Measurements from ENCODE around the gene EPC2.

The EPC2 gene

DNA sequence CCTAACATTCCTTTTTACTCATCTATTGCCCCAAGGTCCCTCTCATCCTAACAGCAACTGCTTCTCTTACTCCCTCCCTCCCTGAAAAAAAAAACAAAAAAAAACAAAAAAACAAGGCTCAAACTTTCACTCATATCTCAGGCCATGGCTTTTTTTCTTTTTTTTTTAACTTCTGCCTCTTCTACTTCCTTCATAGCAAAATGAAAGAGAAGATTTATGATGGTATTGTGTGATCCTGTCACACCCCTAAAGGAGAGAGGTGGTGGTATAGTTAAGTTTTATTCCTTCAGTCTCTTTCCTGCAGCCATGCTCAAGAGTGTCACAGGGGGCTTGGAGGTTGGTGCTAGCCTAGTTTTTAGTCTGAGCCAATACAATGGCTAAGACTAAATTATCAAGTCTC is 21.5 kb upstream of the EPC2 start:
- no peak overlapping the region for H3K4me2 ChIP-seq (ENCODE audit: low read depth, low read length)
- no peaks in the 10 kb centered on the region for H3F3A ChIP-seq (ENCODE audit: insufficient read depth, low read length)
- H2AFZ ChIP-seq (ENCODE audit: low read length): no peak overlapping the region
- H3K27ac ChIP-seq (ENCODE audit: low read length): no peak overlapping the region
- H3K79me2 ChIP-seq (ENCODE audit: low read length): no peaks in the 10 kb centered on the region
- no peak overlapping the region for H3K9ac ChIP-seq (ENCODE audit: low read length)
- no peaks in the 10 kb centered on the region for H3K9me3 ChIP-seq (replicated peaks; ENCODE audit: insufficient read depth, low read length)
- H3K9me2 ChIP-seq (replicated peaks; ENCODE audit: insufficient read depth, low read length): no peaks in the 10 kb centered on the region
- no peaks in the 10 kb centered on the region for H3K4me1 ChIP-seq (ENCODE audit: low read length)
- TF ChIP-seq EZH2phosphoT487 (IDR thresholded peaks at IDR 0.05; ENCODE audit: low read length) (no peak), EZH2 (optimal IDR thresholded peaks at IDR 0.05; ENCODE audit: low read depth, low read length) (no peak)
- TF ChIP-seq, protein P1, sequence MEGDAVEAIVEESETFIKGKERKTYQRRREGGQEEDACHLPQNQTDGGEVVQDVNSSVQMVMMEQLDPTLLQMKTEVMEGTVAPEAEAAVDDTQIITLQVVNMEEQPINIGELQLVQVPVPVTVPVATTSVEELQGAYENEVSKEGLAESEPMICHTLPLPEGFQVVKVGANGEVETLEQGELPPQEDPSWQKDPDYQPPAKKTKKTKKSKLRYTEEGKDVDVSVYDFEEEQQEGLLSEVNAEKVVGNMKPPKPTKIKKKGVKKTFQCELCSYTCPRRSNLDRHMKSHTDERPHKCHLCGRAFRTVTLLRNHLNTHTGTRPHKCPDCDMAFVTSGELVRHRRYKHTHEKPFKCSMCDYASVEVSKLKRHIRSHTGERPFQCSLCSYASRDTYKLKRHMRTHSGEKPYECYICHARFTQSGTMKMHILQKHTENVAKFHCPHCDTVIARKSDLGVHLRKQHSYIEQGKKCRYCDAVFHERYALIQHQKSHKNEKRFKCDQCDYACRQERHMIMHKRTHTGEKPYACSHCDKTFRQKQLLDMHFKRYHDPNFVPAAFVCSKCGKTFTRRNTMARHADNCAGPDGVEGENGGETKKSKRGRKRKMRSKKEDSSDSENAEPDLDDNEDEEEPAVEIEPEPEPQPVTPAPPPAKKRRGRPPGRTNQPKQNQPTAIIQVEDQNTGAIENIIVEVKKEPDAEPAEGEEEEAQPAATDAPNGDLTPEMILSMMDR (IDR thresholded peaks at IDR 0.05; ENCODE audit: low read length): no peak
- no peaks in the 10 kb centered on the region for H3K36me3 ChIP-seq (replicated peaks; ENCODE audit: insufficient read depth, low read length)
- no peaks in the 10 kb centered on the region for H4K20me1 ChIP-seq (ENCODE audit: insufficient read depth, low read length)
- no peaks in the 10 kb centered on the region for H3K27me3 ChIP-seq (replicated peaks; ENCODE audit: insufficient read depth, low read length)
- H3K4me3 ChIP-seq (ENCODE audit: low read length): no peak overlapping the region
- DNase-seq: no peak

DNA sequence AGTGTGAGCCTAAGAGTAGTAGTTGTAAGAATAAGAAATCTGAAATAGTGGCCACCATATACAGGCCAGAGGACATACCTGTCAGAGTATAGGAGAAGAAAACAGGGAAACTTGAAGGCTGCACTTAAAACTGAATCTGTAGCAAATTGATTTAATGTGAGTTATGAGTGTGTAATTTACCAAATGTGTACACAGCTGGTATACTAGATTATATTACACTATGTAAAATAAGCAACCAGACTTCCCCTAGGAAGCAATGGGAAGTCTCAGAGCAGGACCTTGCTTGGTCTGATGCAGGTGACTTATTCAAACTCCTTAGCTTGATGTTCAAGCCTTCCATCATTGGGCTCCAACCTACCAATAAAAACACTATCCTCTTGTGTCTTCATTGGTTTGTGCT is 17.3 kb upstream of the EPC2 start:
- no peak for TF ChIP-seq EZH2 (optimal IDR thresholded peaks at IDR 0.05; ENCODE audit: low read depth, low read length)
- no peak for TF ChIP-seq EZH2phosphoT487 (IDR thresholded peaks at IDR 0.05; ENCODE audit: low read length)
- H3K9me3 ChIP-seq (replicated peaks; ENCODE audit: insufficient read depth, low read length): no peaks in the 10 kb centered on the region
- H3K27me3 ChIP-seq (replicated peaks; ENCODE audit: insufficient read depth, low read length): no peaks in the 10 kb centered on the region
- H3K36me3 ChIP-seq (replicated peaks; ENCODE audit: insufficient read depth, low read length): no peaks in the 10 kb centered on the region
- no peak overlapping the region for H3K27ac ChIP-seq (ENCODE audit: low read length)
- no peaks in the 10 kb centered on the region for H3K4me1 ChIP-seq (ENCODE audit: low read length)
- no peaks in the 10 kb centered on the region for H3K79me2 ChIP-seq (ENCODE audit: low read length)
- H2AFZ ChIP-seq (ENCODE audit: low read length): no peak overlapping the region
- H3K4me3 ChIP-seq (ENCODE audit: low read length): no peak overlapping the region
- H3K4me2 ChIP-seq (ENCODE audit: low read depth, low read length): no peak overlapping the region
- H4K20me1 ChIP-seq (ENCODE audit: insufficient read depth, low read length): no peaks in the 10 kb centered on the region
- no peak for DNase-seq
- no peak overlapping the region for H3K9ac ChIP-seq (ENCODE audit: low read length)
- H3K9me2 ChIP-seq (replicated peaks; ENCODE audit: insufficient read depth, low read length): no peaks in the 10 kb centered on the region
- no peaks in the 10 kb centered on the region for H3F3A ChIP-seq (ENCODE audit: insufficient read depth, low read length)

DNA sequence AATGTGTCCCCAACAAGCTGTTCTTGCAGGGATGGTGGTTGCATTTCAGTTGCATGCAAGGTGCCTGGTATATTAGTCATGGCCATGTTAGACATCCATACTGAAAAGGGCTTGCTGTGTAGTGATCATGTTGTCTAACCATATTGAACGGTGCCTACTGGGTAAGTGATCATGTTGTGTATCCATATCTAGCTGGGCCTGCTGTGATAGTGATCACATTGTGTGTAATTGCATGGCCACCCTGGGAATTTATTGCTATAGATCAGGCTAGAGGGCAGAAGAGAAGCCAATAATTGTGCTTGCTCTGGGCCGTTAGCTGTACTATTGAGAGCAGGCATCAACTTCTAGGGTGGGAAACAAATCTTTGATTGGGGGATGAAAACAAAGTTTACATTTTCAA is 9.8 kb upstream of the EPC2 start:
- Histone ChIP-seq H3K27me3 (replicated peaks; ENCODE audit: insufficient read depth, low read length) (no peaks in the 10 kb centered on the region), H3K27ac (ENCODE audit: low read length) (no peak overlapping the region), H4K20me1 (ENCODE audit: insufficient read depth, low read length) (no peaks in the 10 kb centered on the region), H3K4me3 (ENCODE audit: low read length) (no peak overlapping the region), H3K9me2 (replicated peaks; ENCODE audit: insufficient read depth, low read length) (no peaks in the 10 kb centered on the region), H3K4me2 (ENCODE audit: low read depth, low read length) (no peak overlapping the region), H3K4me1 (ENCODE audit: low read length) (no peaks in the 10 kb centered on the region), H3K9me3 (replicated peaks; ENCODE audit: insufficient read depth, low read length) (no peaks in the 10 kb centered on the region), H3K36me3 (replicated peaks; ENCODE audit: insufficient read depth, low read length) (no peaks in the 10 kb centered on the region), H2AFZ (ENCODE audit: low read length) (no peak overlapping the region), H3F3A (ENCODE audit: insufficient read depth, low read length) (no peaks in the 10 kb centered on the region), H3K79me2 (ENCODE audit: low read length) (no peaks in the 10 kb centered on the region), H3K9ac (ENCODE audit: low read length) (no peak overlapping the region)
- TF ChIP-seq, protein P1 (IDR thresholded peaks at IDR 0.05; ENCODE audit: low read length): no peak
- TF ChIP-seq EZH2phosphoT487 (IDR thresholded peaks at IDR 0.05; ENCODE audit: low read length) (no peak), EZH2 (optimal IDR thresholded peaks at IDR 0.05; ENCODE audit: low read depth, low read length) (no peak)
- no peak for DNase-seq

DNA sequence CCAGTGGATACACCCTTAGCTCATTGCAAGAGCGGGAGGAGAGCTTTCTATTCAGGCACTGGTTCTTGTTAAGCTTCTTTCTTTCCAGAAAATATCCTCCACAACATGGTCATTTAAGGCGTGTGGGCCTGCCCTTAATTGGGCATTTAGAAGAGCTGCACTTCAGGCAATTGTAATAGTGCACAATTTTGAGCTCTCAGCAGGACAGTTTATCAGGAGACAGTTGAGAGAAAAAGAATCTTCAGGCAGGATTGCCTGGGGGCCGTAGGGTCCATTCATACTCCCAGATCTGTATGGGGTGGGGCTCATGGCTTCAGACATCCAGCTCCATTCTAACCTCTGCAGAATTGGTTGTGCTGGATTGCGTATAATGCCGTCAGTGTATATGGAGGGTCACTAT is 6.0 kb upstream of the EPC2 start:
- no peak overlapping the region for H3K4me2 ChIP-seq (ENCODE audit: low read depth, low read length)
- no peak overlapping the region for H3K4me3 ChIP-seq (ENCODE audit: low read length)
- no peaks in the 10 kb centered on the region for H3K79me2 ChIP-seq (ENCODE audit: low read length)
- H4K20me1 ChIP-seq (ENCODE audit: insufficient read depth, low read length): no peaks in the 10 kb centered on the region
- H3K4me1 ChIP-seq (ENCODE audit: low read length): 0 out of 2 replicates have a peak, but pooled peaks cover 8% of the 10 kb centered on the region
- H3K27ac ChIP-seq (ENCODE audit: low read length): no peak overlapping the region
- no peak overlapping the region for H2AFZ ChIP-seq (ENCODE audit: low read length)
- no peaks in the 10 kb centered on the region for H3K9me2 ChIP-seq (replicated peaks; ENCODE audit: insufficient read depth, low read length)
- no peaks in the 10 kb centered on the region for H3K36me3 ChIP-seq (replicated peaks; ENCODE audit: insufficient read depth, low read length)
- no peaks in the 10 kb centered on the region for H3K9me3 ChIP-seq (replicated peaks; ENCODE audit: insufficient read depth, low read length)
- TF ChIP-seq, protein P1 (IDR thresholded peaks at IDR 0.05; ENCODE audit: low read length): no peak
- no peak for TF ChIP-seq EZH2phosphoT487 (IDR thresholded peaks at IDR 0.05; ENCODE audit: low read length)
- DNase-seq: no peak
- no peak overlapping the region for H3K9ac ChIP-seq (ENCODE audit: low read length)
- no peaks in the 10 kb centered on the region for H3K27me3 ChIP-seq (replicated peaks; ENCODE audit: insufficient read depth, low read length)
- peaks cover 3% of the 10 kb centered on the region; the same call in 1 of the 2 replicates for H3F3A ChIP-seq (ENCODE audit: insufficient read depth, low read length)

All from MM.1S (cell line).